Retinal pigment epithelial cell (primary cell): ENCODE data around the gene ADAM12.

Source experiments
- DNase-seq: peaks from one replicate; pipeline ENCODE4 v3.0.0-alpha.2; 2010; ENCODE audit warnings: low read depth
- H3K4me3 ChIP-seq: 2 replicates; pipeline ENCODE4 v1.5.1; 2011; ENCODE audit warnings: mild to moderate bottlenecking, low read length, control low read depth, moderate library complexity
- TF ChIP-seq, protein P1 (sequence below): conservative IDR thresholded peaks from 2 replicates; pipeline ENCODE4 v1.5.1; 2011; ENCODE audit warnings: low read depth, low read length, control low read depth, inconsistent platforms

The ADAM12 gene

DNA sequence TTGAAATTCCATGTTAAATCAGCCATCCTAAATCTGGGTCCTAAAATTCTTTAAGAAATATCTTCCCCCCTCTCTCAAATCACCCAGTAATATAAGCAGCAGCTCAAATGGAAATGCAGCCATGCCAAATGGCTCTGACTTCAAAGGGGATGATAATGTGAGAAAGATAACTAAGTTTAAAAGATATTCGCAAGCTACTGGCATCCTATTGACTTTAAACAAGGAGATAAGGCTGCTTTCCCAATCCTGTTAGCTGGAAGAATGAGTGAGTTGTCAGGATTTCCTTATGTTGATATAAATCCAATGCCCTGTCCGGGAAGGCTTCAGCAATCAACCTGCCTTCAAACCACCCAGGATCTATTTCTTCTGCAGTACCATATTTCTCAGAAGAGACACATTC is 320.0 kb downstream of the ADAM12 start:
- TF ChIP-seq, protein P1, sequence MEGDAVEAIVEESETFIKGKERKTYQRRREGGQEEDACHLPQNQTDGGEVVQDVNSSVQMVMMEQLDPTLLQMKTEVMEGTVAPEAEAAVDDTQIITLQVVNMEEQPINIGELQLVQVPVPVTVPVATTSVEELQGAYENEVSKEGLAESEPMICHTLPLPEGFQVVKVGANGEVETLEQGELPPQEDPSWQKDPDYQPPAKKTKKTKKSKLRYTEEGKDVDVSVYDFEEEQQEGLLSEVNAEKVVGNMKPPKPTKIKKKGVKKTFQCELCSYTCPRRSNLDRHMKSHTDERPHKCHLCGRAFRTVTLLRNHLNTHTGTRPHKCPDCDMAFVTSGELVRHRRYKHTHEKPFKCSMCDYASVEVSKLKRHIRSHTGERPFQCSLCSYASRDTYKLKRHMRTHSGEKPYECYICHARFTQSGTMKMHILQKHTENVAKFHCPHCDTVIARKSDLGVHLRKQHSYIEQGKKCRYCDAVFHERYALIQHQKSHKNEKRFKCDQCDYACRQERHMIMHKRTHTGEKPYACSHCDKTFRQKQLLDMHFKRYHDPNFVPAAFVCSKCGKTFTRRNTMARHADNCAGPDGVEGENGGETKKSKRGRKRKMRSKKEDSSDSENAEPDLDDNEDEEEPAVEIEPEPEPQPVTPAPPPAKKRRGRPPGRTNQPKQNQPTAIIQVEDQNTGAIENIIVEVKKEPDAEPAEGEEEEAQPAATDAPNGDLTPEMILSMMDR: no peak

DNA sequence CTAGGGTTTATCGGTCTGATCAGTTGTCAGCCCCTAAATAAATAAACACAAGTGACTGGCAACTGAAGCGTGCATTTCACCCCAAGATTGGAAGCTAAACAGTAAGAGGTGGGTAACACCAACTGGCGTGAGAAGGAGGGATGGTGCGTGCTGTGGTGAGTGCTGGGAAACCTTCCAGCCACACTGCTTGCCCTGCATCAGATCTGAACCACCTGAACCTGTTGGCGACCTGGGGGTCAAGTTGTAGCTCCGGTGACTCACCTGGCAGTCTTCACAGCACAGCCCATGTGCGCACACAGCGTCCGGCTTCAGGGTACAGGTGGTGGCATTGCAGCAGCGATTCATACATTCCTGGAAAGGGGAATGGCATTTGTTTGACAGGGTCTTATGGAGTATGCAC is 321.8 kb downstream of the ADAM12 start:
- no peak overlapping the region for H3K4me3 ChIP-seq
- TF ChIP-seq, protein P1: no peak
- DNase-seq: no peak

More for the DNA sequence above, 320.0 kb downstream of the ADAM12 start:
- H3K4me3 ChIP-seq: no peak overlapping the region
- DNase-seq: no peak

DNA sequence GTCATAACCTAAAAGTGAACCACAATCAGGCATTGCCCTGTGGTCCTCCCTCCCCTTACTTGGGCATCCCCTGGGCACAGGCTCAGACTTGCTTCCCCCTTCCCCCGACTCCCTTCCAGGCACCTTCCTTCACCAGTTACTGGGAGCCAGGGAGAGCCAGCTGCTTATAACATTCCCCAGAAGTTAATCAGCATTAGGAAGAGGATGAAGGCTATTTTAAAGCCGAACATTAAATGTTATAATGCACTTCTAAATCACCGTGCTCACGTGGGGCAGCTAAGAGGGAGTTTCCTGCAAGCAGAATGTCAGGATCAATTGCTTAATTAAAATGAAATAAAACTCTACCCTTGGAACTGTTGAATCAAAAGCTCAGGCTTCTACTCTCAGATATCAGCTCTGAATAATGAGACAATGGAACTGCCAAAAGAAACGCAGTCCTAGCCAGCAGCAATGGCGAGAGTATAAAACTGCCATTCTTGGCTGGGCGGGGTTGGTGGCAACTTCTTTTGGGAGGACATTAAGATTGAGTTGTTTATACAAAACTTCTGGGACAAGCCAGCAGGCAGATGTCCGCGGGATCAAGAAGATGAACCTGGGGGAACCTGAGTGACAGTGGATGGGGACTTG is 322.4 kb downstream of the ADAM12 start:
- DNase-seq: peak; percentile 83
- no peak overlapping the region for H3K4me3 ChIP-seq
- TF ChIP-seq, protein P1: no peak

DNA sequence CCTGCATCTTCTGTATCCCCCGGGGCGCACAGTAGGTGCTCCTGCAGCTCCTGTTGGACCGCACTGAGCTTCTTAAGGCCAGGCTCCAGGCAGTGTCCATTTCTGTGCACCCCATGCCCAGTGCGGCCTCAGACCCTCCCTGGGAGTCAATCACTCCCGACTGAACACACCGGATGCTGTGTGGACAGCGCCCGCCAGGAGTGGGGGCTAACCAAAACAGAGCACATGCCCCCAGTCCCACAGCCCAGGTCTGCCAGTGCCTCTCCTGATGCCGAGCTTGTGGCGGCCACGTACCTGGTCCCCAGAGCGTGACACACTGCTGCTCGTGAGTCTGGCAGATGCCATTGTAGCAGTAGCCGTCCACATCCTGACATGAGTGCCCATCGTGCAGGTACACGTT is 323.8 kb downstream of the ADAM12 start:
- TF ChIP-seq, protein P1: no peak
- no peak overlapping the region for H3K4me3 ChIP-seq
- DNase-seq: no peak

DNA sequence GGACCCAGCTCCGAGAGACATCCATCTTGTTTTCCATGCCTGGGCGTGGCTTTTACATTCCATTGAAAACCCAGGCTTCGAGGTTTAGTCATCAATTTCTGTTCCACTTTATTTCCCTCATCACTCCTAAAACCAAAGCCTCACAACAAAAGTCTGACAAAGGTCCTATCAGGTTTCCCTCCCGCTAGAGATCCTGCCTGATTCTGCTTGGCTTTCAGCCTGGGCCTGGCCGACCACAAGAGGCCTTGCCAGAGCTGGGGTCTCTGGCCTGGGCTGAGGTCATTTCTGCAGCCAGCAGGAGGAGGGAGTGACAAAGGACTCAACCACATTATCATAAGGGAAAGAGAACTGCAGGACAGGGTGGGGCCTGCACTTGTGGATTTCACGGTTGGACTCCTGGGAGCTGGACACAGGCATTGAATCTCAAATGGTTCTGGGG is 324.9 kb downstream of the ADAM12 start:
- DNase-seq: peak; percentile 58
- H3K4me3 ChIP-seq: no peak overlapping the region
- TF ChIP-seq, protein P1: no peak

DNA sequence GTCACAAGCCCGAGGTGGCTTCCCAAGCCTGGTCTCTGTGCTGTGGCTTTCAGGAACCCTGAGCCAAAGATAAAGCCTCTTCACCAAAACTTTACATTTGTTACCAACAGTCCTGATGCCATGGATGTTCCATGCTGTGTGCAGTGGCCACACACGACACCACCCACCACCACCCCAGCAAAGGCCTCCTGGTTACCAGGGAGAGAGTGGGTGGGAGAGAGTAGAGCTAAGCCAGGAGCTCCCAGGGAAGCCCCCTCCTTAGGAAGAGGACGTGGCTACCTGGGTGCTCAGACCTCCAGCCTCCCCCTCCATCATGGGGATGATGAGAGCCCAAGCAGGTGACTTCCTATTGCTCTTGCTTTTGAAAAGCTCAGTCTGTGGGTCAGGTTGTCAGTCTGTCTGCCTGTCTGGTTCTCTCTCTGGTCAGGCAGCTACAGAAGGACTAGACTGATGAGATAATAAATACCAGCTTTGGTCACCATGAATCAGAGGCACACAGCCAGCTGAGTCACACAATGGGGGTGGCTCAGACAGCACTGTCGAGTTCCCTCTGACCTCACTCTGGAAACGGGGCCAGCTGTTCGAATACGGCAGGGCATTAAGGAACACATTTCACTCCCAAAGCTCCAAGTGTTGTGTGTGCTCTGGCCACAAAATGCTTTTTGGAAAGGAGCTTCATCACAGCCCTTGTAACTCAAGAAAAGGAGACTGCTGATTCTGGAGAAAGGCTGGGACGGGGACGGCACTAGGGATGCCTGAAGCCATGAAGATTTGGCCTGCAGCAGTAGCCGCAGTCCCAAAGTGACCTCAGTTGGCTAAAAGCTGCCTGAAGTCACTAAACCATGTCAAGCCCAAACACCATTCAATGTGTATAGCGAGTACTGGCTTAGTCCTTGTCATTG is 325.9 kb downstream of the ADAM12 start:
- TF ChIP-seq, protein P1: no peak
- DNase-seq: peak; percentile 96
- no peak overlapping the region for H3K4me3 ChIP-seq
